SK-N-SH treated with all-trans-retinoic acid at 6 μM for 48 hours (cell line): ENCODE data around the gene MED7.

Experiments used
- ATAC-seq: fragments of 200-7000 bp; cut with Tn5 transposase; 3 replicates; pipeline ENCODE4 v1.9.1; 2020; ENCODE audit warnings: mild to moderate bottlenecking, moderate library complexity
- ARNTL ChIP-seq: fragments of 450-650 bp; formaldehyde crosslinking; IDR thresholded peaks from 2 replicates; pipeline ENCODE4 v1.5.0; 2020; ENCODE audit warnings: low read depth, mild to moderate bottlenecking, moderate library complexity, borderline replicate concordance
- BACH2 ChIP-seq: fragments of 250-450 bp; sonication (Bioruptor Pico); IDR thresholded peaks from 2 replicates; pipeline ENCODE4 v1.9.0; 2021; ENCODE audit warnings: mild to moderate bottlenecking, borderline replicate concordance
- CSRNP3 ChIP-seq: fragments of 250-450 bp; sonication (Bioruptor Pico); IDR thresholded peaks from 2 replicates; pipeline ENCODE4 v1.5.1; 2021; ENCODE audit warnings: mild to moderate bottlenecking, moderate library complexity
- ESRRG ChIP-seq: fragments of 250-450 bp; sonication (Bioruptor Pico); IDR thresholded peaks from 2 replicates; pipeline ENCODE4 v1.6.1; 2021; ENCODE audit warnings: mild to moderate bottlenecking
- GLIS3 ChIP-seq: fragments of 250-450 bp; sonication (Bioruptor Pico); IDR thresholded peaks from 2 replicates; pipeline ENCODE4 v1.5.0; 2020; ENCODE audit warnings: mild to moderate bottlenecking, moderate library complexity
- OSR1 ChIP-seq: fragments of 250-450 bp; sonication (Bioruptor Pico); IDR thresholded peaks from 2 replicates; pipeline ENCODE4 v1.8.0; 2022; ENCODE audit warnings: moderate library complexity, mild to moderate bottlenecking, inconsistent platforms
- PATZ1 ChIP-seq: fragments of 250-450 bp; sonication (Bioruptor Pico); IDR thresholded peaks from 2 replicates; pipeline ENCODE4 v1.8.0; 2020; ENCODE audit warnings: mild to moderate bottlenecking, moderate library complexity, borderline replicate concordance
- POU6F1 ChIP-seq: fragments of 250-450 bp; sonication (Bioruptor Pico); IDR thresholded peaks from 2 replicates; pipeline ENCODE4 v1.8.0; 2021; ENCODE audit warnings: low read depth, mild to moderate bottlenecking, moderate library complexity, borderline replicate concordance
- PPARA ChIP-seq: fragments of 250-450 bp; sonication (Bioruptor Pico); IDR thresholded peaks from 2 replicates; pipeline ENCODE4 v1.5.0; 2020; ENCODE audit warnings: mild to moderate bottlenecking, borderline replicate concordance
- RARB ChIP-seq: fragments of 250-450 bp; sonication (Bioruptor Pico); IDR thresholded peaks from 2 replicates; pipeline ENCODE4 v1.8.0; 2021; ENCODE audit warnings: mild to moderate bottlenecking, moderate library complexity
- TCF4 ChIP-seq: fragments of 250-450 bp; sonication (Bioruptor Pico); IDR thresholded peaks from 2 replicates; pipeline ENCODE4 v1.8.0; 2021; ENCODE audit warnings: mild to moderate bottlenecking, moderate library complexity, borderline replicate concordance
- TOX ChIP-seq: fragments of 250-450 bp; sonication (Bioruptor Pico); IDR thresholded peaks from 2 replicates; pipeline ENCODE4 v1.8.0; 2021; ENCODE audit warnings: mild to moderate bottlenecking, moderate library complexity, borderline replicate concordance
- TSHZ2 ChIP-seq: fragments of 250-450 bp; sonication (Bioruptor Pico); IDR thresholded peaks from 2 replicates; pipeline ENCODE4 v1.5.0; 2020; ENCODE audit warnings: mild to moderate bottlenecking, moderate library complexity
- ZFP3 ChIP-seq: fragments of 250-450 bp; sonication (Bioruptor Pico); IDR thresholded peaks from 2 replicates; pipeline ENCODE4 v1.5.0; 2020; ENCODE audit warnings: mild to moderate bottlenecking, moderate library complexity
- ZFP30 ChIP-seq: fragments of 450-650 bp; formaldehyde crosslinking; IDR thresholded peaks from 2 replicates; pipeline ENCODE4 v1.5.0; 2022; ENCODE audit warnings: mild to moderate bottlenecking, moderate library complexity
- ZNF565 ChIP-seq: fragments of 450-650 bp; formaldehyde crosslinking; conservative IDR thresholded peaks from 2 replicates; pipeline ENCODE4 v1.5.0; 2020; ENCODE audit warnings: low read depth, mild to moderate bottlenecking, moderate library complexity
- ZNF70 ChIP-seq: fragments of 450-650 bp; formaldehyde crosslinking; IDR thresholded peaks from 2 replicates; pipeline ENCODE4 v1.5.0; 2020; ENCODE audit warnings: mild to moderate bottlenecking, moderate library complexity
- TF ChIP-seq, protein P1 (sequence below): fragments of 250-450 bp; sonication (Bioruptor Pico); IDR thresholded peaks from 2 replicates; pipeline ENCODE4 v1.5.1; 2020; ENCODE audit warnings: low read depth, mild to moderate bottlenecking, moderate library complexity

MED7 gene

GRCh38 chr5:157142317-157143126 lies at the start of gene MED7:
MED7 (minus strand) TSS chr5:157142865; CDS start chr5:157139431, 3,434 bp downstream.
- peak; percentile 100 for ATAC-seq
- TF ChIP-seq TSHZ2 (no peak), ZFP30 (CRISPR knock-in tag) (no peak), TCF4 (no peak), ZFP3 (CRISPR knock-in tag) (0 out of 2 replicates have a peak, but pooled peaks have one; percentile 26), RARB (CRISPR knock-in tag) (no peak), POU6F1 (CRISPR knock-in tag) (no peak), TOX (no peak)

- ATAC-seq: no peak
- TF ChIP-seq PATZ1 (no peak), CSRNP3 (no peak), TOX (no peak), OSR1 (CRISPR knock-in tag) (no peak), ZNF565 (CRISPR knock-in tag) (no peak), PPARA (CRISPR knock-in tag) (no peak), ESRRG (no peak), ZNF70 (no peak), BACH2 (CRISPR knock-in tag) (no peak), GLIS3 (CRISPR knock-in tag) (no peak), ARNTL (CRISPR knock-in tag) (no peak), TCF4 (no peak), TSHZ2 (no peak), POU6F1 (CRISPR knock-in tag) (no peak), RARB (CRISPR knock-in tag) (no peak)
- TF ChIP-seq, protein P1, sequence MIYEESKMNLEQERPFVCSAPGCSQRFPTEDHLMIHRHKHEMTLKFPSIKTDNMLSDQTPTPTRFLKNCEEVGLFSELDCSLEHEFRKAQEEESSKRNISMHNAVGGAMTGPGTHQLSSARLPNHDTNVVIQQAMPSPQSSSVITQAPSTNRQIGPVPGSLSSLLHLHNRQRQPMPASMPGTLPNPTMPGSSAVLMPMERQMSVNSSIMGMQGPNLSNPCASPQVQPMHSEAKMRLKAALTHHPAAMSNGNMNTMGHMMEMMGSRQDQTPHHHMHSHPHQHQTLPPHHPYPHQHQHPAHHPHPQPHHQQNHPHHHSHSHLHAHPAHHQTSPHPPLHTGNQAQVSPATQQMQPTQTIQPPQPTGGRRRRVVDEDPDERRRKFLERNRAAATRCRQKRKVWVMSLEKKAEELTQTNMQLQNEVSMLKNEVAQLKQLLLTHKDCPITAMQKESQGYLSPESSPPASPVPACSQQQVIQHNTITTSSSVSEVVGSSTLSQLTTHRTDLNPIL (CRISPR knock-in tag): no peak
Measured at GRCh38 chr5:157189223-157189622, 46.6 kb upstream of the MED7 start.
